ENCODE results near the gene CHFR. TPM values are rescaled to one million over a fixed set of nuclear protein-coding genes. Genes with fewer than 3 reads are reported as not detected.

The CHFR gene
- total and polyA plus RNA-seq, 2 experiments from 2014 or later = 23.0 to 42.7 TPM

- Mint-ChIP-seq H3K9me3 (no peaks in the 10 kb centered on the region), H3K27ac (no peak overlapping the region; the same call in 1 of the 2 replicates), H3K4me1 (no peaks in the 10 kb centered on the region), H3K4me3 (no peak overlapping the region), H3K36me3 (ENCODE audit: low read depth) (peaks cover 58% of the 10 kb centered on the region), H3K27me3 (ENCODE audit: insufficient read depth, low read depth, poor library complexity) (peaks cover 2% of the 10 kb centered on the region)
- Histone ChIP-seq H3K27ac (ENCODE audit: low read depth) (no peak overlapping the region), H3K4me1 (ENCODE audit: insufficient read depth) (no peaks in the 10 kb centered on the region), H3K27me3 (ENCODE audit: insufficient read depth) (no peaks in the 10 kb centered on the region), H3K79me2 (replicated peaks; ENCODE audit: insufficient read depth) (no peaks in the 10 kb centered on the region; the same call in 1 of the 2 replicates), H2AFZ (no peak overlapping the region), H4K20me1 (replicated peaks; ENCODE audit: insufficient read depth) (no peaks in the 10 kb centered on the region; the same call in 1 of the 2 replicates), H3F3A (replicated peaks; ENCODE audit: low read depth) (no peaks in the 10 kb centered on the region), H3K4me2 (no peak overlapping the region), H3K4me3 (no peak overlapping the region), H3K9me2 (ENCODE audit: insufficient read depth) (no peaks in the 10 kb centered on the region), H3K36me3 (ENCODE audit: insufficient read depth) (0 out of 2 replicates have a peak, but pooled peaks cover 20% of the 10 kb centered on the region)
- TF ChIP-seq, protein P1, sequence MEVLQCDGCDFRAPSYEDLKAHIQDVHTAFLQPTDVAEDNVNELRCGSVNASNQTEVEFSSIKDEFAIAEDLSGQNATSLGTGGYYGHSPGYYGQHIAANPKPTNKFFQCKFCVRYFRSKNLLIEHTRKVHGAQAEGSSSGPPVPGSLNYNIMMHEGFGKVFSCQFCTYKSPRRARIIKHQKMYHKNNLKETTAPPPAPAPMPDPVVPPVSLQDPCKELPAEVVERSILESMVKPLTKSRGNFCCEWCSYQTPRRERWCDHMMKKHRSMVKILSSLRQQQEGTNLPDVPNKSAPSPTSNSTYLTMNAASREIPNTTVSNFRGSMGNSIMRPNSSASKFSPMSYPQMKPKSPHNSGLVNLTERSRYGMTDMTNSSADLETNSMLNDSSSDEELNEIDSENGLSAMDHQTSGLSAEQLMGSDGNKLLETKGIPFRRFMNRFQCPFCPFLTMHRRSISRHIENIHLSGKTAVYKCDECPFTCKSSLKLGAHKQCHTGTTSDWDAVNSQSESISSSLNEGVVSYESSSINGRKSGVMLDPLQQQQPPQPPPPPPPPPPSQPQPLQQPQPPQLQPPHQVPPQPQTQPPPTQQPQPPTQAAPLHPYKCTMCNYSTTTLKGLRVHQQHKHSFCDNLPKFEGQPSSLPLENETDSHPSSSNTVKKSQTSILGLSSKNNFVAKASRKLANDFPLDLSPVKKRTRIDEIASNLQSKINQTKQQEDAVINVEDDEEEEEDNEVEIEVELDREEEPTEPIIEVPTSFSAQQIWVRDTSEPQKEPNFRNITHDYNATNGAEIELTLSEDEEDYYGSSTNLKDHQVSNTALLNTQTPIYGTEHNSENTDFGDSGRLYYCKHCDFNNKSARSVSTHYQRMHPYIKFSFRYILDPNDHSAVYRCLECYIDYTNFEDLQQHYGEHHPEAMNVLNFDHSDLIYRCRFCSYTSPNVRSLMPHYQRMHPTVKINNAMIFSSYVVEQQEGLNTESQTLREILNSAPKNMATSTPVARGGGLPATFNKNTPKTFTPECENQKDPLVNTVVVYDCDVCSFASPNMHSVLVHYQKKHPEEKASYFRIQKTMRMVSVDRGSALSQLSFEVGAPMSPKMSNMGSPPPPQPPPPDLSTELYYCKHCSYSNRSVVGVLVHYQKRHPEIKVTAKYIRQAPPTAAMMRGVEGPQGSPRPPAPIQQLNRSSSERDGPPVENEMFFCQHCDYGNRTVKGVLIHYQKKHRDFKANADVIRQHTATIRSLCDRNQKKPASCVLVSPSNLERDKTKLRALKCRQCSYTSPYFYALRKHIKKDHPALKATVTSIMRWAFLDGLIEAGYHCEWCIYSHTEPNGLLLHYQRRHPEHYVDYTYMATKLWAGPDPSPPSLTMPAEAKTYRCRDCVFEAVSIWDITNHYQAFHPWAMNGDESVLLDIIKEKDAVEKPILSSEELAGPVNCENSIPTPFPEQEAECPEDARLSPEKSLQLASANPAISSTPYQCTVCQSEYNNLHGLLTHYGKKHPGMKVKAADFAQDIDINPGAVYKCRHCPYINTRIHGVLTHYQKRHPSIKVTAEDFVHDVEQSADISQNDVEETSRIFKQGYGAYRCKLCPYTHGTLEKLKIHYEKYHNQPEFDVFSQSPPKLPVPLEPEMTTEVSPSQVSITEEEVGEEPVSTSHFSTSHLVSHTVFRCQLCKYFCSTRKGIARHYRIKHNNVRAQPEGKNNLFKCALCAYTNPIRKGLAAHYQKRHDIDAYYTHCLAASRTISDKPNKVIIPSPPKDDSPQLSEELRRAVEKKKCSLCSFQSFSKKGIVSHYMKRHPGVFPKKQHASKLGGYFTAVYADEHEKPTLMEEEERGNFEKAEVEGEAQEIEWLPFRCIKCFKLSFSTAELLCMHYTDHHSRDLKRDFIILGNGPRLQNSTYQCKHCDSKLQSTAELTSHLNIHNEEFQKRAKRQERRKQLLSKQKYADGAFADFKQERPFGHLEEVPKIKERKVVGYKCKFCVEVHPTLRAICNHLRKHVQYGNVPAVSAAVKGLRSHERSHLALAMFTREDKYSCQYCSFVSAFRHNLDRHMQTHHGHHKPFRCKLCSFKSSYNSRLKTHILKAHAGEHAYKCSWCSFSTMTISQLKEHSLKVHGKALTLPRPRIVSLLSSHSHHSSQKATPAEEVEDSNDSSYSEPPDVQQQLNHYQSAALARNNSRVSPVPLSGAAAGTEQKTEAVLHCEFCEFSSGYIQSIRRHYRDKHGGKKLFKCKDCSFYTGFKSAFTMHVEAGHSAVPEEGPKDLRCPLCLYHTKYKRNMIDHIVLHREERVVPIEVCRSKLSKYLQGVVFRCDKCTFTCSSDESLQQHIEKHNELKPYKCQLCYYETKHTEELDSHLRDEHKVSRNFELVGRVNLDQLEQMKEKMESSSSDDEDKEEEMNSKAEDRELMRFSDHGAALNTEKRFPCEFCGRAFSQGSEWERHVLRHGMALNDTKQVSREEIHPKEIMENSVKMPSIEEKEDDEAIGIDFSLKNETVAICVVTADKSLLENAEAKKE (CRISPR knock-in tag; IDR thresholded peaks at IDR 0.05) = no peak
- TF ChIP-seq POLR2AphosphoS5 (IDR thresholded peaks at IDR 0.05; ENCODE audit: low read depth) (no peak), REST (IDR thresholded peaks at IDR 0.05; ENCODE audit: unreplicated experiment) (no peak), ZNF331 (CRISPR knock-in tag; IDR thresholded peaks at IDR 0.05; ENCODE audit: low read depth) (no peak), STAT1 (IDR thresholded peaks at IDR 0.05; ENCODE audit: unreplicated experiment) (no peak), CREB1 (CRISPR knock-in tag; IDR thresholded peaks at IDR 0.05; ENCODE audit: low read depth) (no peak), EZH2 (IDR thresholded peaks at IDR 0.05; ENCODE audit: low read depth, unreplicated experiment) (no peak), ETS1 (IDR thresholded peaks at IDR 0.05) (no peak), EZH2phosphoT487 (IDR thresholded peaks at IDR 0.05; ENCODE audit: unreplicated experiment) (no peak), NANOG (IDR thresholded peaks at IDR 0.05; ENCODE audit: borderline replicate concordance) (no peak), ZNF114 (CRISPR knock-in tag; IDR thresholded peaks at IDR 0.05) (no peak)
- TF ChIP-seq, protein P2, sequence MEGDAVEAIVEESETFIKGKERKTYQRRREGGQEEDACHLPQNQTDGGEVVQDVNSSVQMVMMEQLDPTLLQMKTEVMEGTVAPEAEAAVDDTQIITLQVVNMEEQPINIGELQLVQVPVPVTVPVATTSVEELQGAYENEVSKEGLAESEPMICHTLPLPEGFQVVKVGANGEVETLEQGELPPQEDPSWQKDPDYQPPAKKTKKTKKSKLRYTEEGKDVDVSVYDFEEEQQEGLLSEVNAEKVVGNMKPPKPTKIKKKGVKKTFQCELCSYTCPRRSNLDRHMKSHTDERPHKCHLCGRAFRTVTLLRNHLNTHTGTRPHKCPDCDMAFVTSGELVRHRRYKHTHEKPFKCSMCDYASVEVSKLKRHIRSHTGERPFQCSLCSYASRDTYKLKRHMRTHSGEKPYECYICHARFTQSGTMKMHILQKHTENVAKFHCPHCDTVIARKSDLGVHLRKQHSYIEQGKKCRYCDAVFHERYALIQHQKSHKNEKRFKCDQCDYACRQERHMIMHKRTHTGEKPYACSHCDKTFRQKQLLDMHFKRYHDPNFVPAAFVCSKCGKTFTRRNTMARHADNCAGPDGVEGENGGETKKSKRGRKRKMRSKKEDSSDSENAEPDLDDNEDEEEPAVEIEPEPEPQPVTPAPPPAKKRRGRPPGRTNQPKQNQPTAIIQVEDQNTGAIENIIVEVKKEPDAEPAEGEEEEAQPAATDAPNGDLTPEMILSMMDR (conservative IDR thresholded peaks at IDR 0.05; ENCODE audit: low read depth in 2 of 2) = no peak
- ATAC-seq = no peak
- no peak for DNase-seq (ENCODE audit: low spot score)
Observed at GRCh38 chr12:132869551-132869950, 17.9 kb downstream of the CHFR start.

All from GM23338 (cell line).